Lung (tissue), 12 donors: ENCODE results near the gene MAP4K3. TPM values are rescaled to one million over a fixed set of nuclear protein-coding genes. Genes with fewer than 3 reads are reported as not detected.

Experiments
- ATAC-seq: fragments of 200-7000 bp; cut with Tn5 transposase; one replicate; pipeline ENCODE4 v1.9.1; 2020; ENCODE audit warnings: moderate number of reproducible peaks; ENCODE audit not compliant: insufficient read depth, low FRiP score
- DNase-seq, 3 donors: peaks; one replicate each; pipeline ENCODE4 v3.0.0-alpha.2; 2013 to 2017
- H3K27ac ChIP-seq, 2 donors: one replicate each; pipeline ENCODE4 v1.5.1; 2013; ENCODE audit warnings: mild to moderate bottlenecking in 2 of 2, moderate library complexity in 2 of 2, control low read depth in 1 of 2, inconsistent platforms in 1 of 2, low read depth in 1 of 2, low read length in 1 of 2
- H3K27me3 ChIP-seq, 3 donors: one replicate each; pipeline ENCODE4 v1.5.1; 2013; ENCODE audit warnings: low read length in 2 of 3; ENCODE audit not compliant: control insufficient read depth in 3 of 3, insufficient read depth in 3 of 3
- H3K36me3 ChIP-seq, 4 donors: one replicate each; pipeline ENCODE4 v1.5.1; 2013; ENCODE audit warnings: low read length in 4 of 4, mild to moderate bottlenecking in 1 of 4, moderate library complexity in 1 of 4; ENCODE audit not compliant: control insufficient read depth in 4 of 4, insufficient read depth in 4 of 4
- H3K4me1 ChIP-seq, 5 donors: one replicate each; pipeline ENCODE4 v1.5.1; 2013; ENCODE audit warnings: low read length in 5 of 5, mild to moderate bottlenecking in 2 of 5, moderate library complexity in 1 of 5; ENCODE audit not compliant: control insufficient read depth in 5 of 5, insufficient read depth in 5 of 5
- H3K4me3 ChIP-seq: one replicate; pipeline ENCODE4 v1.5.1; 2013; ENCODE audit warnings: mild to moderate bottlenecking, control low read depth, moderate library complexity
- H3K9ac ChIP-seq, 2 donors: one replicate each; pipeline ENCODE4 v1.5.1; 2013; ENCODE audit warnings: low read length in 2 of 2, control low read depth in 1 of 2; ENCODE audit not compliant: insufficient read depth in 1 of 2
- H3K9me3 ChIP-seq, 4 donors: one replicate each; pipeline ENCODE4 v1.5.1; 2013; ENCODE audit warnings: low read length in 3 of 4, mild to moderate bottlenecking in 1 of 4, moderate library complexity in 1 of 4; ENCODE audit not compliant: control insufficient read depth in 4 of 4, insufficient read depth in 3 of 4
- CTCF ChIP-seq: IDR thresholded peaks from 2 replicates; pipeline ENCODE4 v1.5.1; 2012; ENCODE audit warnings: mild to moderate bottlenecking; ENCODE audit errors: control extremely low read depth, extremely low read depth
- WGBS, 2 donors: extraction: QIAGEN DNeasy Blood & Tissue Kit; methylation state at CpG; one replicate each; pipeline ENCODE4 v1.1.7; 2013; 5-methylcytosine and 5-hydroxymethylcytosine counted together
- polyA plus RNA-seq, 2 donors: library from polyadenylated mRNA; stranded (reverse); fragments of 200-250 nt; gene quantifications; one replicate each; pipeline ENCODE4 v1.2.1, GENCODE V29; 2013
- total RNA-seq, 2 donors: library from RNA; depleted of rRNA in 1 of 2; stranded (reverse); fragments of >200 nt in 1 of 2; gene quantifications; one replicate each; pipeline ENCODE4 v1.2.1, GENCODE V29; 2014 to 2021
- donor health status: control.
- donor health status: control.
- donor health status: Bipolar disorder and iron deficiency.
- donor health status: healthy.
- donor health status: DM: yes; HTN: yes; CAD: no.

MAP4K3 gene
- total and polyA plus RNA-seq, 4 donors, result 9.9 to 97.9 (median 27.1) TPM

- Histone ChIP-seq H3K4me1 (peaks cover 0 to 9% (median 0%) of the 10 kb centered on the region in 5 donors), H3K27ac (no peak overlapping the region), H3K9me3 (no peaks in the 10 kb centered on the region), H3K9ac (no peak overlapping the region), H3K36me3 (no peaks in the 10 kb centered on the region), H3K4me3 (no peak overlapping the region), H3K27me3 (no peaks in the 10 kb centered on the region)
- peak; percentile 91 for TF ChIP-seq CTCF
- 19 to 21% methylated on average over 9 of the region's 9 CpGs for WGBS, 2 donors
- DNase-seq (peak; percentile 81 to 86 (median 83)), ATAC-seq (peak; percentile 91)
Measured at GRCh38 chr2:39227628-39228412, 209.3 kb downstream of the MAP4K3 start.

GRCh38 chr2:39225567-39225966, 211.5 kb downstream of the MAP4K3 start:
- TF ChIP-seq CTCF, result no peak
- Histone ChIP-seq H3K4me3 (no peak overlapping the region), H3K9me3 (no peaks in the 10 kb centered on the region), H3K9ac (no peak overlapping the region), H3K4me1 (peaks cover 0 to 9% (median 2%) of the 10 kb centered on the region in 5 donors), H3K27me3 (no peaks in the 10 kb centered on the region), H3K27ac (no peak overlapping the region), H3K36me3 (no peaks in the 10 kb centered on the region)
- ATAC-seq (no peak), DNase-seq (no peak)
- 84 to 87% methylated on average over 1 of the region's 1 CpG for WGBS, 2 donors

- H3K4me1 ChIP-seq, result peaks cover 0 to 9% (median 2%) of the 10 kb centered on the region in 5 donors
- no peak overlapping the region for H3K4me3 ChIP-seq
- H3K27me3 ChIP-seq, result no peaks in the 10 kb centered on the region
- no peak overlapping the region for H3K27ac ChIP-seq
- no peak for ATAC-seq
- H3K9ac ChIP-seq, result no peak overlapping the region
- WGBS, 2 donors, result 93% methylated on average over 1 of the region's 1 CpG
- peaks cover 0 to 1% (median 0%) of the 10 kb centered on the region in 4 donors for H3K36me3 ChIP-seq
- no peak for TF ChIP-seq CTCF
- H3K9me3 ChIP-seq, result no peaks in the 10 kb centered on the region
- no peak for DNase-seq
Measured at GRCh38 chr2:39223909-39224308, 213.2 kb downstream of the MAP4K3 start.
